Measurements from ENCODE around the gene CS. TPM values are rescaled to one million over a fixed set of nuclear protein-coding genes. Genes with fewer than 3 reads are reported as not detected.

Gene CS
- total RNA-seq, 4 donors from 2014 or later = 126 to 175 (median 133) TPM

GRCh38 chr12:56308714-56309113 is 8.6 kb upstream of the CS start:
- Histone ChIP-seq H3K9me3 (no peaks in the 10 kb centered on the region), H3K27me3 (no peaks in the 10 kb centered on the region), H3K36me3 (peaks cover 4 to 93% (median 20%) of the 10 kb centered on the region in 3 donors), H3K27ac (no peak overlapping the region), H3K4me1 (no peaks in the 10 kb centered on the region), H3K4me3 (no peak overlapping the region)
- intact Hi-C loops (cut with DNase I) = no loop called here
- 86 to 87% methylated on average over 3 of the region's 3 CpGs for WGBS, 2 donors
- TF ChIP-seq CTCF (IDR thresholded peaks at IDR 0.05) (no peak), POLR2A (IDR thresholded peaks at IDR 0.05) (no peak)
- DNase-seq = no peak

DNA sequence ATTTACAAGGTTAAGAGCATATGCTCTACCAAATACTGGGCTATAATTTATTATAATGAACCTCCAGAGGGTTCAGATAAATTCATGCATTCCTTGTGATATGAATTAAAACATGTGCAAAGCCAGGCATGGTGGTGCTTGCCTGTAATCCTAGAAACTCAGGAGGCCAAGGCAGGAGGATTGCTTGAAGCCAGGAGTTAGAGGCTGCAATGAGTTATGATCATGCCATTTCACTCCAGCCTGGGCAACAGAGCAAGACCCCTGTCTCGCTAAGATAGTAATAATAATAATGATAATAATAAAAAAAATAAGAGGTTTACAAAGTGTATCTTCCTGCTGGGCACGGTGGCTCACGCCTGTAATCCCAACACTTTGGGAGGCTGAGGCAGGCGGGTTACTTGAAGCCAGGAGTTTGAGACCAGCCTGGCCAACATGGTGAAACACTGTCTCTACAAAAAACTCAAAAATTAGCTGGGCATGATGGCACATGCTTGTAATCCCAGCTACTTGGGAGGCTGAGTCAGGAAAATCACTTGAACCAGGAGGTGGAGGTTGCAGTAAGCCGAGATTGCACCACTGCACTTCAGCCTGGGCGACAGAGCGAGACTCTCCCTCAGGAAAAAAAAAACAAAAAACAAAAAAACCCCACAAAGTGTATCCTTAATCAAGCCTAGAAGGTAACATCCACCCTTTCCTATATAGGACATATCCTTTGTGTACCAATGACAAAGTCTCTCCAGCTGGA is 7.3 kb upstream of the CS start:
- WGBS, 2 donors = 74 to 87% methylated on average over 7 of the region's 7 CpGs
- intact Hi-C loops (cut with DNase I) = no loop called here
- Histone ChIP-seq H3K27ac (no peak overlapping the region), H3K27me3 (no peaks in the 10 kb centered on the region), H3K9me3 (no peaks in the 10 kb centered on the region), H3K36me3 (peaks cover 4 to 80% (median 20%) of the 10 kb centered on the region in 3 donors), H3K4me1 (peaks cover 0 to under 1% (median 0%) of the 10 kb centered on the region in 3 donors), H3K4me3 (no peak overlapping the region)
- DNase-seq = no peak
- TF ChIP-seq CTCF (IDR thresholded peaks at IDR 0.05) = no peak
- TF ChIP-seq POLR2A (IDR thresholded peaks at IDR 0.05) = no peak

GRCh38 chr12:56304872-56305590 is 4.9 kb upstream of the CS start:
- H3K4me3 ChIP-seq = no peak overlapping the region
- no peak for DNase-seq
- H3K9me3 ChIP-seq = no peaks in the 10 kb centered on the region
- peaks cover 7 to 20% (median 10%) of the 10 kb centered on the region in 3 donors for H3K4me1 ChIP-seq
- no peaks in the 10 kb centered on the region for H3K27me3 ChIP-seq
- H3K27ac ChIP-seq = no peak overlapping the region
- peaks cover 0 to 56% (median 11%) of the 10 kb centered on the region in 3 donors for H3K36me3 ChIP-seq
- intact Hi-C loops (cut with DNase I) = no loop called here
- TF ChIP-seq POLR2A (IDR thresholded peaks at IDR 0.05) = no peak
- TF ChIP-seq CTCF (IDR thresholded peaks at IDR 0.05) = no peak
- 84 to 88% methylated on average over 7 to 8 of the region's 8 CpGs for WGBS, 2 donors

DNA sequence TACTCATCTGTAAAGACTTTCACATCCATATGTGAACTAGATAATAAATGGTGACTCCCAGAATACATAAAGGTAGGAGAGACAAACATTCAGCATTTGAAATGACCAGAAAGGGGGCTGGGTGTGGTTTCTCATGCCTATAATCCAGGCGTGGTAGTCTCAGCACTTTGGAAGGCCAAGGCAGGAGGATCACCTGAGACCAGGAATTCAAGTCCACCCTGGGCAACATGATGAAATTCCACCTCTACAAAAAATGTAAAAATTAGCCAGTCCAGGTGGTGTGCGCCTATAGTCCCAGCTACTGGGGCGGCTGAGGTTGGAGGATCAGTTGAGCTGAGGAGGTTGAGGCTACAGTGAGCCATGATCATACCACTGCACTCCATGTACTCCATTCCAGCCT is 4.1 kb upstream of the CS start:
- Histone ChIP-seq H3K4me3 (no peak overlapping the region), H3K9me3 (no peaks in the 10 kb centered on the region), H3K36me3 (peaks cover 0 to 48% (median 11%) of the 10 kb centered on the region in 3 donors), H3K27me3 (no peaks in the 10 kb centered on the region), H3K27ac (no peak overlapping the region), H3K4me1 (peaks cover 7 to 23% (median 14%) of the 10 kb centered on the region in 3 donors)
- no peak for DNase-seq
- WGBS, 2 donors = 78 to 98% methylated on average over 2 to 3 of the region's 3 CpGs
- intact Hi-C loops (cut with DNase I) = no loop called here
- no peak for TF ChIP-seq CTCF (IDR thresholded peaks at IDR 0.05)
- TF ChIP-seq POLR2A (IDR thresholded peaks at IDR 0.05) = no peak

Measured in esophagus squamous epithelium (tissue), 5 donors.